GM12878 (cell line): ENCODE measurements around the gene WDR75.

Experiments
- CHD2 ChIP-seq: IDR thresholded peaks from 2 replicates; pipeline ENCODE4 v1.6.1; 2011; ENCODE audit warnings: low read depth, low read length, improper control_type of control experiment, borderline replicate concordance
- CREB1 ChIP-seq: IDR thresholded peaks from 2 replicates; pipeline ENCODE4 v1.6.1; 2012; ENCODE audit warnings: low read depth, mild to moderate bottlenecking, inconsistent platforms
- EP300 ChIP-seq, 2 experiments: fragments of 150-350 bp in 1 of 2; IDR thresholded peaks; 2 replicates each; pipeline ENCODE4 v1.6.1; 2011 to 2012; ENCODE audit warnings: low read depth in 2 of 2, low read length in 2 of 2, borderline replicate concordance in 1 of 2, improper control_type of control experiment in 1 of 2, inconsistent platforms in 1 of 2; ENCODE audit not compliant: control insufficient read depth in 1 of 2
- RBBP5 ChIP-seq: fragments of 200-600 bp; sonication (generic); conservative IDR thresholded peaks from 2 replicates; pipeline ENCODE4 v1.6.1; 2016
- SRF ChIP-seq, 2 experiments: IDR thresholded peaks; 2 replicates each; pipeline ENCODE4 v1.6.1; 2011; ENCODE audit warnings: low read depth in 2 of 2, low read length in 2 of 2, mild to moderate bottlenecking in 1 of 2, moderate library complexity in 1 of 2
- ZNF274 ChIP-seq: IDR thresholded peaks from one replicate; pipeline ENCODE4 v1.8.0; 2011; ENCODE audit not compliant: insufficient read length, insufficient read depth
- ZZZ3 ChIP-seq: IDR thresholded peaks from 2 replicates; pipeline ENCODE4 v1.6.1; 2011; ENCODE audit warnings: low read depth; ENCODE audit not compliant: control insufficient read depth, insufficient read length

- TF ChIP-seq SRF (IDR thresholded peaks at IDR 0.05; ENCODE audit: low read depth in 2 of 2, low read length in 2 of 2) (no peak), RBBP5 (no peak), ZNF274 (no peak), CREB1 (no peak), EP300 (IDR thresholded peaks at IDR 0.05; ENCODE audit: borderline replicate concordance in 1 of 2, control insufficient read depth in 1 of 2, low read depth in 2 of 2, low read length in 2 of 2) (no peak), ZZZ3 (no peak), CHD2 (no peak)
These were observed 33.0 kb upstream of the WDR75 start for GRCh38 chr2:189408294-189408693.
